GM23248 (cell line): Measurements from ENCODE around the gene CTNNA3.

Source experiments
- EZH2 ChIP-seq: fragments of 200-600 bp; sonication (generic); IDR thresholded peaks from 2 replicates; pipeline ENCODE4 v1.6.1; 2018; ENCODE audit warnings: antibody characterized with exemption, mild to moderate bottlenecking; ENCODE audit not compliant: insufficient read depth, poor library complexity, severe bottlenecking
- EZH2phosphoT487 ChIP-seq: fragments of 200-600 bp; sonication (generic); IDR thresholded peaks from 2 replicates; pipeline ENCODE4 v1.6.1; 2018; ENCODE audit warnings: antibody characterized with exemption, moderate library complexity, mild to moderate bottlenecking, low read depth; ENCODE audit not compliant: insufficient read depth

GRCh38 chr10:66811211-66811610 lies 884.8 kb downstream of the CTNNA3 start:
- TF ChIP-seq EZH2 (no peak), EZH2phosphoT487 (no peak)
